Keratinocyte (primary cell): ENCODE results near the gene SMIM36. TPM values are rescaled to one million over a fixed set of nuclear protein-coding genes. Genes with fewer than 3 reads are reported as not detected.

Source experiments
- DNase-seq: peaks from one replicate; pipeline ENCODE4 v3.0.0-alpha.2; 2011; ENCODE audit warnings: low read depth, missing footprints, low spot score
- FAIRE-seq: peaks from 2 replicates; lab custom pipeline; 2011; peaks lifted over from hg19 to GRCh38; lab: Jason Lieb, UNC
- H2AFZ ChIP-seq: 2 replicates; pipeline ENCODE4 v1.6.0; 2012; ENCODE audit warnings: low read length, control low read depth, inconsistent platforms; ENCODE audit not compliant: control insufficient read depth
- H3K27ac ChIP-seq: 2 replicates; pipeline ENCODE4 v1.5.1; 2011; ENCODE audit warnings: low read length; ENCODE audit not compliant: control insufficient read depth, insufficient read depth
- H3K27me3 ChIP-seq: 3 replicates; pipeline ENCODE4 v1.6.0; 2011; ENCODE audit warnings: low read length; ENCODE audit not compliant: control insufficient read depth, insufficient read depth; ENCODE audit errors: extremely low read depth
- H3K36me3 ChIP-seq, 2 experiments: 2 replicates in 1 of 2; 3 replicates in 1 of 2; pipeline ENCODE4 v1.5.1; 2011; ENCODE audit warnings: low read length in 2 of 2, mild to moderate bottlenecking in 1 of 2; ENCODE audit not compliant: control insufficient read depth in 2 of 2, insufficient read depth in 2 of 2; ENCODE audit errors: extremely low read depth in 1 of 2
- H3K4me1 ChIP-seq: 3 replicates; pipeline ENCODE4 v1.5.1; 2011; ENCODE audit warnings: low read length; ENCODE audit not compliant: control insufficient read depth, insufficient read depth; ENCODE audit errors: extremely low read depth
- H3K4me2 ChIP-seq: 3 replicates; pipeline ENCODE4 v1.6.0; 2011; ENCODE audit warnings: low read depth, low read length; ENCODE audit not compliant: control insufficient read depth, insufficient read depth; ENCODE audit errors: extremely low read depth
- H3K4me3 ChIP-seq, 3 experiments: fragments of 200-600 bp in 1 of 3; sonication (generic) in 1 of 3; 2 replicates in 2 of 3; 3 replicates in 1 of 3; pipeline ENCODE4 v1.5.1; 2011 to 2016; ENCODE audit warnings: low read length in 3 of 3, mild to moderate bottlenecking in 3 of 3, control low read depth in 2 of 3, inconsistent platforms in 1 of 3, low read depth in 1 of 3, mixed read lengths in 1 of 3, mixed run types in 1 of 3, moderate library complexity in 1 of 3; ENCODE audit not compliant: control insufficient read depth in 2 of 3, insufficient read depth in 2 of 3; ENCODE audit errors: extremely low read depth in 1 of 3
- H3K79me2 ChIP-seq: 2 replicates; pipeline ENCODE4 v1.6.0; 2012; ENCODE audit warnings: low read length; ENCODE audit not compliant: control insufficient read depth, insufficient read depth
- H3K9ac ChIP-seq: 3 replicates; pipeline ENCODE4 v1.6.0; 2011; ENCODE audit warnings: low read length; ENCODE audit not compliant: control insufficient read depth, insufficient read depth; ENCODE audit errors: extremely low read depth
- H3K9me1 ChIP-seq: 3 replicates; pipeline ENCODE4 v1.6.0; 2011; ENCODE audit warnings: low read length; ENCODE audit not compliant: control insufficient read depth, insufficient read depth; ENCODE audit errors: extremely low read depth
- H3K9me3 ChIP-seq: 2 replicates; pipeline ENCODE4 v1.5.1; 2012; ENCODE audit warnings: low read depth, low read length; ENCODE audit not compliant: control insufficient read depth
- H4K20me1 ChIP-seq: 3 replicates; pipeline ENCODE4 v1.6.0; 2011; ENCODE audit warnings: low read length; ENCODE audit not compliant: control insufficient read depth, insufficient read depth; ENCODE audit errors: extremely low read depth
- EZH2 ChIP-seq: IDR thresholded peaks from one replicate; pipeline ENCODE4 v1.6.1; 2012; ENCODE audit warnings: inconsistent platforms, mild to moderate bottlenecking, low read length, moderate library complexity
- dilution Hi-C: fragments of 300-500 bp; cut with MboI; formaldehyde crosslinking; loops from one replicate; pipeline ENCODE4 v1.7.0; 2020; ENCODE audit warnings: low sequenced_read_pairs; ENCODE audit not compliant: extremely low pct_ligation_motif_present
- polyA plus RNA-seq, 5 experiments: library from polyadenylated mRNA; depleted of rRNA in 3 of 5; stranded (reverse) in 3 of 5; stranded (forward) in 1 of 5; unstranded in 1 of 5; fragments of >200 nt; gene quantifications; 1 replicate in 1 of 5; 2 replicates in 3 of 5; 3 replicates in 1 of 5; pipeline versions ENCODE4 v1.2.1 to v1.2.3, GENCODE V29; 2011 to 2012; ENCODE audit warnings: missing spikeins in 2 of 5, low read depth in 1 of 5, low replicate concordance in 1 of 5
- TF ChIP-seq, protein P1 (sequence below), 3 experiments: IDR thresholded peaks in 1 of 3; conservative IDR thresholded peaks in 1 of 3; optimal IDR thresholded peaks in 1 of 3; 2 replicates in 2 of 3; 3 replicates in 1 of 3; pipeline versions ENCODE3 to v1.5.1; 2011; ENCODE audit warnings: low read length in 3 of 3, mild to moderate bottlenecking in 3 of 3, moderate library complexity in 2 of 3, control low read depth in 1 of 3, inconsistent platforms in 1 of 3; ENCODE audit not compliant: insufficient read depth in 2 of 3; ENCODE audit errors: extremely low read depth in 1 of 3

SMIM36 gene
- polyA plus RNA-seq, 1 donor (not counting 4 experiments of a cell fraction or from before 2014, with no cell fraction given) = not detected

DNA sequence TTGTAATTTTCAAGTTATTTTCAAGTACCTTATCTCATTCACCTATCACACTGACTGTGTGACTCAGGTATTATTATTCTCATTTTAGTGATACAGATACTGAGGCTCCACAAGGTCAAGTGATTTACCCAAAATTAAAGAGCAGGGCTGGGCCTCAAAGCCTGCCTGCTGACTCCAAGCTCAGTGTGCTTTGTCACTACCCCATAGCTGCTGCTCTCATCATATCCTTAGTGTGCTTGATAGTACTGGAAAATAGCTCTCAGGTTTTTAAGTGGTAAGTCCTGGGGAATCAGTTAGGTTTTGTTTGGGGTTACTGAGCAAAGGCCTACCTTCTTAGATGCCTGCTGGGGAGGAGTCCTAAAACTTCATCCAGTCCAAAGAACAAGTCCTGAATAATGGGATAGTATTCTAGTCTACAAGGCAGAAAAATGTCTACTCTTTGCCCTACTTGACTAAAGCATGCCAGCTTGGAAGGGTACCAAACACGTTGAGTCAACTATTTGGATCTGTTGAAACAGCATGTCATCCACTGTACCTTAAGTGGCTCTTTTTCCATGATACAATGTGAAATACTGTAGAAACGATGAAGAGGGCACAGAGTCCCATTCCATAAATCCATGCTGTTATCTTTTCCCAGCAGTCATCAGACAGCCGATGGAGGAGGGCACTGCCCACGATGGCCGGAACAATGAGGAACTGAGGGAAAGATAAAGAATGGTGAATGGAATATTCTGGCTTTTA, 100.4 kb downstream of the SMIM36 start:
- DNase-seq = no peak
- Histone ChIP-seq H3K9me3 (no peaks in the 10 kb centered on the region), H3K36me3 (peaks cover 3 to 5% of the 10 kb centered on the region in 2 experiments), H3K9ac (no peak overlapping the region), H3K79me2 (no peaks in the 10 kb centered on the region), H3K4me2 (no peak overlapping the region), H3K4me3 (no peak overlapping the region), H3K4me1 (no peaks in the 10 kb centered on the region), H2AFZ (no peak overlapping the region), H3K27ac (no peak overlapping the region), H3K27me3 (no peaks in the 10 kb centered on the region), H4K20me1 (no peaks in the 10 kb centered on the region), H3K9me1 (no peaks in the 10 kb centered on the region)
- TF ChIP-seq EZH2 = no peak
- TF ChIP-seq, protein P1, sequence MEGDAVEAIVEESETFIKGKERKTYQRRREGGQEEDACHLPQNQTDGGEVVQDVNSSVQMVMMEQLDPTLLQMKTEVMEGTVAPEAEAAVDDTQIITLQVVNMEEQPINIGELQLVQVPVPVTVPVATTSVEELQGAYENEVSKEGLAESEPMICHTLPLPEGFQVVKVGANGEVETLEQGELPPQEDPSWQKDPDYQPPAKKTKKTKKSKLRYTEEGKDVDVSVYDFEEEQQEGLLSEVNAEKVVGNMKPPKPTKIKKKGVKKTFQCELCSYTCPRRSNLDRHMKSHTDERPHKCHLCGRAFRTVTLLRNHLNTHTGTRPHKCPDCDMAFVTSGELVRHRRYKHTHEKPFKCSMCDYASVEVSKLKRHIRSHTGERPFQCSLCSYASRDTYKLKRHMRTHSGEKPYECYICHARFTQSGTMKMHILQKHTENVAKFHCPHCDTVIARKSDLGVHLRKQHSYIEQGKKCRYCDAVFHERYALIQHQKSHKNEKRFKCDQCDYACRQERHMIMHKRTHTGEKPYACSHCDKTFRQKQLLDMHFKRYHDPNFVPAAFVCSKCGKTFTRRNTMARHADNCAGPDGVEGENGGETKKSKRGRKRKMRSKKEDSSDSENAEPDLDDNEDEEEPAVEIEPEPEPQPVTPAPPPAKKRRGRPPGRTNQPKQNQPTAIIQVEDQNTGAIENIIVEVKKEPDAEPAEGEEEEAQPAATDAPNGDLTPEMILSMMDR (optimal IDR thresholded peaks at IDR 0.05 in 1 of 3, IDR thresholded peaks at IDR 0.05 in 1 of 3, conservative IDR thresholded peaks at IDR 0.05 in 1 of 3; ENCODE audit: extremely low read depth in 1 of 3, insufficient read depth in 2 of 3, low read length in 3 of 3) = no peak
- peak; percentile 36 for FAIRE-seq
- dilution Hi-C loops = no loop called here

DNA sequence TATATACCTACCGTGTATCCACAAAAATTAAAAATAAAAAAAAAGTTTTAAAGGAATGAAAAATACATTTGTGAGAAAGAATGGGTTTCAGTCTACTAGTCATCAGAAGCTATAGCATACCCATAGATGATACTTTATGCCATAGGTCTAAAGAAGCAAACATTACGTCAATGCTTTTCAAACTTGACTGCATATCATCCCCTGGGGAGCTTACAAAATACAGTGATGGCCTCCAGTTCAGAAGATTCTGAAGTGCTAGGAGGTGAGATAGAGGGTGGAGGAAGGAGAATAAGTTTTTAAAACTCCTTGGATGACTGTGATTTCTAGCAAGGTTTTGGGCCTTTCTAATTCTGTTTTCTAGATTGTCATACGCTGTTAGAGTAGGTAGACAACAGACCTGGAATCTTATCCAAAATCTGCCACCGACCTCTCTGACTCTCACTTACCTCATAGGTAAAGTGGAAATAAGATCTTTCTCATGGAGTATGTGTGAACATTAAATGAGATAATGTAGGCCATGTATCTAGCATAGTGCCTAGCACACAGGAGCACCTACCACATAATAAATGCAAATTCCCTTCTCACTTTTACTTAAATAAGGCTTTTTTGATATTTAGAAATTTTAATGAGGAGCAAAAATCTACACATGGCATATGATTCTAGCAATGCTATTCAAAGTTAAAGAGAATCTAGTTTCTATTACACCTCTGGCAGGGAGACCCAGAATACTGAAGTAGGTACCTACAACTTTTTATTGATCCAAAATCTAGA, 102.0 kb downstream of the SMIM36 start:
- H3K9ac ChIP-seq = no peak overlapping the region
- FAIRE-seq (no peak), DNase-seq (no peak)
- no peak overlapping the region for H3K27ac ChIP-seq
- dilution Hi-C loops = no loop called here
- H3K36me3 ChIP-seq = peaks cover 3 to 5% of the 10 kb centered on the region in 2 experiments
- no peaks in the 10 kb centered on the region for H3K27me3 ChIP-seq
- no peaks in the 10 kb centered on the region for H3K9me1 ChIP-seq
- no peak overlapping the region for H2AFZ ChIP-seq
- no peaks in the 10 kb centered on the region for H4K20me1 ChIP-seq
- TF ChIP-seq EZH2 = no peak
- TF ChIP-seq, protein P1 (optimal IDR thresholded peaks at IDR 0.05 in 1 of 3, IDR thresholded peaks at IDR 0.05 in 1 of 3, conservative IDR thresholded peaks at IDR 0.05 in 1 of 3; ENCODE audit: extremely low read depth in 1 of 3, insufficient read depth in 2 of 3, low read length in 3 of 3) = no peak
- no peaks in the 10 kb centered on the region for H3K4me1 ChIP-seq
- no peaks in the 10 kb centered on the region for H3K79me2 ChIP-seq
- H3K4me3 ChIP-seq = no peak overlapping the region
- H3K9me3 ChIP-seq = no peaks in the 10 kb centered on the region
- H3K4me2 ChIP-seq = no peak overlapping the region
